GM12892 (cell line): ENCODE data around the gene NAA40.

Source experiments
- DNase-seq: peaks from one replicate; pipeline ENCODE4 v3.0.0; 2011; ENCODE audit not compliant: insufficient read length
- FAIRE-seq: peaks from 2 replicates; lab custom pipeline; 2011; peaks lifted over from hg19 to GRCh38; lab: Jason Lieb, UNC
- POLR2A ChIP-seq: IDR thresholded peaks from 2 replicates; pipeline ENCODE4 v1.6.1; 2011; ENCODE audit warnings: low read depth, low read length, control low read depth
- POLR2AphosphoS5 ChIP-seq: IDR thresholded peaks from 2 replicates; pipeline ENCODE4 v1.6.1; 2011; ENCODE audit warnings: low read depth, low read length, control low read depth
- TAF1 ChIP-seq: IDR thresholded peaks from 2 replicates; pipeline ENCODE4 v1.6.1; 2011; ENCODE audit warnings: low read depth, mild to moderate bottlenecking, control low read depth, low read length, borderline replicate concordance

Gene NAA40

DNA sequence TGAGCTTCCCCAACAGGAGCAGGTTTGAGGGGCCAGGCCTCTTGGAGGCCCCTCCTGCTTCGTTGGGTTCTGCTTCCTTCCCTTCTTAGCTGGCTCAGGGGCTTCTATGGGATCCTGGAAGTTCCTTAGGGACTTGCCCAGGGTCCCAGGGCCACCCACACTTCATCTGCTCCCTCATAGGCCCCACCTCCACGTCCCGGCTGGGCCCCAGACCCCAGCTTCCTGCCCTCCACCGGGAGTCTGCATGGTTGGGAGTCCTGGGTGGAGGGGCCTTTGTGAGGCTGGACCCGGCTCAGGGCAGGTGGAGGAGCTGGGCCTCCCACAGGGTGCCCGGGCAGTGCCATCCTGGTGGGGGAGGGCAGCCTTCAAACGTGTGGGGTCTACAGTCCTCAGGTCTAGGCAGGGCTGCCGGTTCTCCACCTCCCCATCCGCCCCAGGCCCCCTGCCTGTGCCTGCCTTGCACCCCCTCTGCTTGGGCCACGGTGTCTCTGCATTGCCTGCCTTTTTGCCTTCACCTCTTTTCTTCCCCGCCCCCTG is 59.1 kb downstream of the NAA40 start:
- DNase-seq (no peak), FAIRE-seq (no peak)
- no peak for TF ChIP-seq POLR2AphosphoS5
- no peak for TF ChIP-seq POLR2A
- no peak for TF ChIP-seq TAF1

DNA sequence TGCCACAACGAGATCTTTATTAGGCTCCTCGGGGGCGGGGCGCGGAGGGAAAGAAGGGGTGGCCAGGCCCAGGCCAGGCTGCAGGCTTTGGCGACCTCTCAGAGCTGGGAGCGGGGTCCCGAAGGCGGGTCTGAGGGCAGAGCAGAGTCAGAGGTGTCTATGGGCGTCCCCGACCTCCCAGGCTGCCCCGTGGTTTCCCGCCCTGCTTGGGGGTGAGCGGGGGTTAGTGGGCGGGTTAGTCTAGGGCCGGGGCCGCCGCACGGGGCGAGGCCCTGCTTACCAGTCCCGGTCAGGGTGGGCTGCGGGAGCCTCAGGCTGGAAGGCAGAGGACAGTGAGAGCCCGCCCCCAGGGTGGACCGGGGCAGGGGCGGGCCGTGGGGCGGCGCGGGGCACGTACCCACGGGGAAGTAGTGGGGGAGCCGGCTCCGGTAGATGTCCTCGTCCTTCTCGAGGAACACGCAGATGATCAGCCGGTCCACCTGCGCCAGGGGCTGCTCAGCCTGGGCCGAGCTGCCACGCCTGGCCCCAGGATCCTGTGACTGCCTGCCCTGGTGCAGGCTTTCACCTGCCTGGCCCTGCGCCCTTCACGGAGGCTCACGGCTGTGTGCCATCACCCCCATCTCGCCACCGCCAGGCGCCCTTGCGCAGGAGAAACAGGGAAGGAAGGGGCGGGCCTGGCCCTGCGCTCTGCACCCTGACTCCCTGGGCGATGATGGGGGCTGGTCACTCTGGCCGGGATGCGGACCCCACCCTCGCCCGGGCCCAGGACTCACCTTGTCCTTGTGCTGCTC is 60.0 kb downstream of the NAA40 start:
- TF ChIP-seq POLR2AphosphoS5 = peak; percentile 53; the same call in 1 of the 2 replicates
- no peak for TF ChIP-seq POLR2A
- TF ChIP-seq TAF1 = no peak
- FAIRE-seq (peak; percentile 27), DNase-seq (no peak)

DNA sequence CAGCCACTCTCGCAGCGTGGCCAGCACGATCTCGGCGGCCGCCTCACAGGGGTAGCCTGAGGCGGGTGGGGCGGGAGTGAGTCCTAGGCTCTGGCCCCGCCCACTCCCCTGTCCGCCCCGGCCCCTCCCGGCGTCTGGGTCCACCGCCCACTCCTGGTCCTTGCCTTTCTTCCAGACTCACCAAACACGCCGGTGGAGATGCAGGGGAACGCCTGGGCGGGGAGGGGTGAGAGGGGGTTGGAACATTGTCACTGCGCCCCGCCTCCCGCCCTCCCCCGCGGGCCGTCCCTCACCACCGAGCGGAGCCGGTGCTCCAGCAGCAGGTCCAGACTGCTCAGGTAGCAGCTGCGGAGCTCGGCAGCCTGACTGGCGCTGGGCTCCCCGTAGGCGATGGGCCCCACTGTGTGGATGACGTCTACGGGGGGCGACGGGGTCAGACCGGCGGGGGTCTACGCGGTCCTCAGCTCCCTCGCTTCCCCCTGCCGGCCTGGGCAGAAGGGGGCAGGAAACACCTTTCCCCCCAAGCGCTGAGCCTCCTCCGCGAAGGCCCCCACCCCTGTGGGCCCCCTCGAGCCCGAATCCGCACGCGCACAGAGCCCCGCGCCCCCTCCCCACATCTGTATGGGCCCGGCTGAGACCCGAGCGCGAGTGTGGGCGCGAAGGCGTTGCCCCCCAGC is 60.7 kb downstream of the NAA40 start:
- TF ChIP-seq POLR2A = peak; percentile 57; the same call in 1 of the 2 replicates
- TF ChIP-seq TAF1 = no peak
- DNase-seq (peak; percentile 73), FAIRE-seq (peak; percentile 67)

DNA sequence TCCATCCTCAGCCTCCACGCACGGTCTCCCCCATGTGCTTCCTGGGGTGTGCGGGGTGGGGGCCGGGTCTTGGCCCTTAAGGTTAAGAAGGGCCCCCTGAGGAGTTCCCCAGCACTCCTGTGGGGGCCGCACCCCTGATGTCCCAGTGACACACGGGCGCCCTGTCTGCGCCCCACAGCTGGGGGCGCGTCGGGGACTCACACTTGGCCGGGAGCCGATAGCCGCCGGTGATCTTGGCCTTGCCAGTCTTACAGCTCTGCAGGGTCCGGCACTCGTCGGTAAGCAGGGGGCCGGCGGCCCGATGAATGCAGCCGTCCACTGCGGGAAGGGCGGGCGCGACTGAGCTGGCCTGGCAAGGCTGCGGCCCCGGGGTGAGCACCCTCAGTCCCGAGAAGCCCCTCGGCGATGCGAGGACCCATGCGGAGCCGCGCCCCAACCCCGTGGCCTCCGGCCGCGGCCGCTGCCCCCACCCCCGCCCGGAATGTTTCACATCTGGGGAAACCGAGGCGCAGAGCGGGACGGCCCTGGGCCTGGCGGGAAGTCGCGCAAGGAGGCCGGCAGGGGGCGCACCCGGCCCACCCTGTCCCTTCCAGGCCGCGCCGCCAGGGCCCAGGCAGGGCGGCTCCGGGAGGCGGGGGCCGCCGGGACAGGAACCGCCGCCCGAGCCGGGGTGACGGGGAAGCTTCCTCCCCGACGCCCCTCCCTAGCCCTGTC is 61.4 kb downstream of the NAA40 start:
- FAIRE-seq = peak; percentile 84
- peak; percentile 97 for DNase-seq
- TF ChIP-seq TAF1 (no peak), POLR2A (no peak), POLR2AphosphoS5 (no peak)

DNA sequence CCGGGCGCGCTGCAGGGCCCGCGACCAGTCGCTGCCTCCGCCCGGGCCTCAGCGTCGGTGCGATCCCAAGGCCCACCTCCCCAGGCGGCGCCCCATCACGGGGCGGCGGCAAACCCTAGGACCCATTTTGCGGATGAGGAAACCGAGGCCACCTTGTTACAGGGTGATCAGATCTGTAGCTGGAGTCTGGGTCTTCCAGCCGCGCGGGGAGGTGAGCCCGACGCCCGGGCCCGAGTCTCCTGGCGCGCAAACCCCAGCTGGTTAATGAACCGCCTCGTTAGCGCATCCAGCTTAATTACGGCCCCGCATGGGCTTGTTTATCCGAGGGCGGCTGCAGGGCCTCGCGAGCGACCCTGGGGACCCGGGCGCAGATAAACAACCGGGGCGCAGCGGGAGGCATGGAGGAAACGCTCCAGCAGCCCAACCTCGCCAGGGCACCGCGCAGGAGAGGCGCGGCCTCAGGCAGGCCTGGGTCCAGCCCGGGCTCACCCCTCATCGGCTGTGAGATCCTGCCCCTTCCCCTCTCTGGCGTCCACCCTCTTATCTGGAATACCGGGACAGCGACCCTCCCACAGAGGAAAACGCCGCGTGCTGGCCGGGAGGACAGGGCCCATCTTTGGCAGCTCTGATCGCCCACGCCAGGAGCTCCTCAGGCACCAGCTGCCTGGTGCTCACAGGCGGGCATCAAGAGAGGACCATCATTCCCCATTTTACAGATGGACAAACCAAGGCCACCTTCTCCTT is 62.1 kb downstream of the NAA40 start:
- no peak for TF ChIP-seq POLR2A
- no peak for TF ChIP-seq TAF1
- TF ChIP-seq POLR2AphosphoS5 = no peak
- DNase-seq = no peak
- FAIRE-seq = no peak

DNA sequence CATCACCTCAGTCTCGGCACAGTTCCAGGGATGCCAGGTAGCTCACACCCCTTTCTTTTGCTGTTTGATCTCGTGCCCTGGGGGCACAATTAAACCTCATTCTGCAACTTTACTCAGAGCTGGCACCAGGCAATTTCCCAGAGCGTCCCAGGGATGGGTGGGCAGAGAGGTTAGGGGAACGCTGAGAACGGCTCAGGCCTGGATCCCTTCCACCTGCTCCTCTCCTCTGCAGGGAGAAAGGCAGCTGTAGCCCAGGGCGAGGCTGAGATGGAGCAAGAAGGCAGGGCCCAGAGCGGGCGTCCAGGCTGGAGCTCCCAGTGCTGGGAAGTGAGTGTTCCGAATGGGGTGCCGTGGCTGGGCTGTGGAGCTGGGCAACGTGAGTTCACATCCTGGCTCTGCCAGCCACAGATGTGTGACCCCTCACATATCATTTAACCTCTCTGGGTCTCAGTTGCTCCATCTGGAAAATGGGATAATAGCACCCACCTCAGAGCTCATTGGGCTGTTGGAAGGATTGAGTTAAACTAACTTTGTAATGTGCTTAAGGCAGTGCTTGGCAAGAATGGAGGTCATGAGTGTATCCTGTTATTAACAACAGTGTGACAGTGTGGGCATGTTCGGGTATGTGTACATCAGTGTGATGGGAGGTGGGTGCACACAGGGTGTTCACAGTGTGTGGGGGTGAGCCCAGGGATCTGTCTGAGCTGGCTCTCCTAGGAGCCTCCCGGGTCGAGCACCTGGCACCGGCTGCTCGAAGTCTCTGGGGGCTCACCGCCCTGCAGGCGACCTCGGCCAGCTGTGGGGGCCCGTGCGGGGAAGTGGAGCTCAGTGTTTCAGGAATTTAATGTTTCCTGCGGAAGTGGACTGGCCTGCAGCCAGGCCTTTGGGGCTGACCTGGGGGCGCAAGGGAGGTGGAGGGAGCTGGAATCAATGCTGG is 63.0 kb downstream of the NAA40 start:
- DNase-seq (no peak), FAIRE-seq (no peak)
- no peak for TF ChIP-seq POLR2AphosphoS5
- TF ChIP-seq POLR2A = no peak
- TF ChIP-seq TAF1 = no peak

DNA sequence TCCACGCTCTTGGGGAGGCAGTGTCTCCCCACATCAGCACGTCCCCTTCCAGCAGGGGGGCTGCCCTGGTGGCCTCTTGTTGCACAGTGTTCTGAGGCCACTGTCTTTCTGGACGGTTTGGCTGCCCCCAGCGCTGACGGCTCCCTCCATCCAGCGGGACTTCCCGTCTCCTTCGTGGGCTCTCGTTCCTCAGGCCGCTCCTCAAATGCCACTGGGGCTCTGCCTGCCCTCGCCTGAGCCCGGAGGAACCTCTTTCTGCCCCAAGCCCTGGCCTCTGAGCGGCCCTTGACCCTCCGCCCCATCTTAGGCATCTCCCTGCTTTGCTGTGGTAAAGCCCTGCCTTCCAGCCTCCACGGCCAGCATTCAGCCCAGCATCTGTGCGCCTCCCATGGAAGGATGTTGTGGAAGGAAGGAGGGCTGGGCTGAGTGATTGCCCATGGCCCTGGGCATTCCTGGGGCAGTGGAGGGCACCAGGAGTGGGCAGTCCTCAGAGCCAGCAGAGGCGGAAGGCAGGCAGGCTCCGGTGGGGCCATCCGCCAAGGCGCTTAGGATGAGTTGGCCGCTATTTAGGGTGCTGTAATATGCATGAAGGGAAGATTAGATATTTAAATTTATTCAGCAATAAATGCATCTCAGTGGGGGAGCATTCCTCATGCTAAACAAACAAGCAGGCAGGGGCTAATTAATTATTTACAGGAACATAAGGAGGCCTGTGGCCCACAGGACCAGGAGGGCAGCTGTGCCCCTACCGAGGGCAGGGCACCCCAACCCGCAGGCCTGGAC is 65.2 kb downstream of the NAA40 start:
- FAIRE-seq (no peak), DNase-seq (no peak)
- TF ChIP-seq POLR2A = no peak
- no peak for TF ChIP-seq TAF1
- TF ChIP-seq POLR2AphosphoS5 = no peak

DNA sequence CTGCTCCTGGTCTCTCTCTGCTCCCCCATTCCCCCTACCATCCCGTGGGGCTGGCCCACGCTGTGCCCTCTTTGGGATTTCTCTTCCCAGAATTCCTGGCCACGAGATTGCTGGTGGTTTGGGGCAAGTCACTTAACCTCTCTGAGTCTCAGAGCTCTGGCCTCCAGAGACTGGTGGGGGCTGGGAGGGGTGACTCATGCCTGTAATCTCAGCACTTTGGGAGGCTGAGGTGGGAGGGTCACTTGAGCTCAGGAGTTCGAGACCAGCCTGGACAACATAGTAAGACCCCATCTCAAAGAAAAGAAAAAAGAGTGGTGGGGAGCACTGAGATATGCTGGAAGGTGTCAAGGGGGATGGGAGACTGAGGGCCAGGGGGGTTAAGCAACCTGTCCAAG is 65.8 kb downstream of the NAA40 start:
- FAIRE-seq (no peak), DNase-seq (no peak)
- TF ChIP-seq POLR2AphosphoS5 (no peak), TAF1 (no peak), POLR2A (no peak)

DNA sequence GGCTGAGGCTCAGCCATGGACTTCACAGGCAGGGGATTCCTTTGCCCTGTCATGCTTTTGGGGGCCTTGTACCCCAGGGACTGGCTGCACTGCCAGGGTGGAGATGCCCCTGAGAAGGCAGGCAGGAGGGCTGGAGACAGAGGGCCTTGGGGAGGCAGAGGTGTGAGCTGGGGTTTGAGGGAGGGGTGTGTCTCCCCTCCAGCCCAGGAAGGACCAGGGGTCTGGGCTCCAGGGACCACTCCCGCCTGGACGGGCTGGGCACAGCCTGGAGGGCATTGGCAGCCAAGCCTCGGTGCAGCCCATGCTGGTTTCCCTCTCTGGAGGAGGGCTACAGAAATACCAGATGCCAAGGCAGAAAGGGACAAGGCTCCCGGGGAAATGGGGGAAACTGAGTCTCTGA is 66.9 kb downstream of the NAA40 start:
- no peak for DNase-seq
- FAIRE-seq = no peak
- TF ChIP-seq POLR2A (no peak), POLR2AphosphoS5 (no peak), TAF1 (no peak)

DNA sequence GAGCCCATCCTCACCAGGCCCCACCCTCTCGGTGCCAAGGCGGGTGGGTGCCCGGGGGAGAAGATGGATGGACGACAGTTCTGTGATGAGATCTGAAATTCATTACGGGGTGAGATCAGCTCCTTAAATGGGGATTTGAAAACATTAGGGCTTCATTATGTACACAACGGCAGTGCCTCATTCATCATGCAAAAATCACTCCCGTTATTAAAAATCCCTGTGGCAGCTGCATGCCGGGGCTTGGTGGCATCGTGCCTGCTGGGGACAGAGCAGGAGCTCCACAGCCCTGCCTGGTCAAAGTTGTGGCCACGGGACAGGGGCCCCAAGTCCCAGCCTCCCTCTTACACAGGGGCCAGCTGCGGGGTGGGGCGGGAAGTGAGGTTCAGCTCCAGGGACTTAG is 67.6 kb downstream of the NAA40 start:
- FAIRE-seq = no peak
- no peak for DNase-seq
- no peak for TF ChIP-seq TAF1
- TF ChIP-seq POLR2AphosphoS5 = no peak
- no peak for TF ChIP-seq POLR2A
